Measurements from ENCODE around the gene GLA.

DNA sequence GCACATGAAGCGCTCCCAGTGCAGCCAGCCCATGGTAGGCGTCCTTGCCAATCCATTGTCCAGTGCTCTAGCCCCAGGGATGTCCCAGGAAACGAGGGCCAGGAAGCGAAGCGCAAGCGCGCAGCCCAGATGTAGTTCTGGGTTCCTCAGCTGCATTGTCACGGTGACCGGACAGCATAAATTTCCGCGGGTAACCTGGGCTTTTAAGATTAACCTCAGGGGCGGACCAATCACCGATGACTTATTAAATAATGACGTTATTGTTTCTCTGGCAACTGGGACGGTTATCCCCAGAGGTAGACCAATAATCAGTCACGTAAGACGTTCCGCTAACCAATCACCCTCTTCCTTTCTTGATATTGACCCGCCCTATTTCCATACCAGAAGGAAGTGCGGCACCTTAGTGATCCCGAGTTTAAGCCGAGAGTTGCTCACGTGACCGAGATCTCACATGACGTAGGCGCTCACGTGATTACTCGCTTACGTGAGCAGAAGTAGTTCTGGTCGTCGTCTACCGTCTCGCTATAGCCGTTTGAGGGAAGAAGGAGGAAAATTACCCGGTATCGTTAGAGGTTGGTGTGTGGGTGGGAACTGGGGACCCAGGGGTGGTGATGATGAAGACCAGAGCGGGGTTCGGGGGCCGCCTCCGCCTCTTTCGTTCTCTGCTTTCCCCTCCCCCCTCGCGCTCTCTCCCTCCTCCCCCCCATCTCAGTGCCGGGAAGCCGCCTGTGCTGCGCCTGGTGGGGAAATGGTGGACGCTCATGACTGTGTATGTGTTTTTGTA, at the start of gene GLA, which contains the start of gene HNRNPH2:
- TF ChIP-seq CTCF (IDR thresholded peaks at IDR 0.05) (no peak), POLR2A (IDR thresholded peaks at IDR 0.05) (peak; percentile 67 to 86)

Measured in uterus (tissue), 2 donors.